Stomach (tissue), 9 donors: ENCODE results near the gene ATG7. TPM values are rescaled to one million over a fixed set of nuclear protein-coding genes. Genes with fewer than 3 reads are reported as not detected.

Experiments
- DNase-seq, 2 donors: peaks; one replicate each; pipeline versions ENCODE4 v3.0.0 to v3.0.0-alpha.2; 2013 to 2019
- H3K27ac ChIP-seq, 5 donors: fragments of 200-600 bp in 4 of 5; sonication (generic) in 4 of 5; one replicate each; pipeline ENCODE4 v1.5.1; 2013 to 2019; ENCODE audit warnings: mild to moderate bottlenecking in 1 of 5, moderate library complexity in 1 of 5
- H3K27me3 ChIP-seq, 3 donors: fragments of 200-600 bp; sonication (generic); one replicate each; pipeline ENCODE4 v1.5.1; 2017 to 2019; ENCODE audit warnings: mixed run types in 1 of 3
- H3K36me3 ChIP-seq, 4 donors: fragments of 200-600 bp; sonication (generic); 1 replicate in 3 of 4; 2 replicates in 1 of 4; pipeline ENCODE4 v1.5.1; 2016 to 2019
- H3K4me1 ChIP-seq, 4 donors: fragments of 200-600 bp; sonication (generic); one replicate each; pipeline ENCODE4 v1.5.1; 2016 to 2019
- H3K4me3 ChIP-seq, 4 donors: fragments of 200-600 bp; sonication (generic) in 3 of 4; one replicate each; pipeline ENCODE4 v1.5.1; 2016 to 2019; ENCODE audit warnings: mild to moderate bottlenecking in 1 of 4
- H3K9me3 ChIP-seq, 4 donors: fragments of 200-600 bp; sonication (generic); one replicate each; pipeline ENCODE4 v1.5.1; 2016 to 2019
- CTCF ChIP-seq, 7 experiments: fragments of 450-650 bp in 4 of 7; fragments of 200-600 bp in 3 of 7; sonication (generic) in 3 of 7; IDR thresholded peaks; one replicate each; pipeline ENCODE4 v1.5.1; 2016 to 2019; ENCODE audit warnings: antibody characterized with exemption in 7 of 7, control low read depth in 2 of 7, mild to moderate bottlenecking in 1 of 7
- EP300 ChIP-seq: sonication (generic); formaldehyde crosslinking; IDR thresholded peaks from one replicate; pipeline ENCODE4 v1.6.1; 2017; ENCODE audit warnings: antibody characterized with exemption
- POLR2A ChIP-seq, 4 donors: fragments of 450-650 bp; IDR thresholded peaks; one replicate each; pipeline ENCODE4 v1.6.1; 2016; ENCODE audit warnings: antibody characterized with exemption in 4 of 4, control low read depth in 2 of 4, mild to moderate bottlenecking in 1 of 4, moderate library complexity in 1 of 4
- POLR2AphosphoS5 ChIP-seq, 3 donors: sonication (generic); formaldehyde crosslinking; IDR thresholded peaks; one replicate each; pipeline ENCODE4 v1.6.1; 2016; ENCODE audit warnings: antibody characterized with exemption in 3 of 3
- WGBS, 5 donors: extraction: QIAGEN DNeasy Blood & Tissue Kit in 3 of 5; methylation state at CpG; one replicate each; pipeline versions ENCODE4 v1.1.5 to v1.1.7; 2013 to 2018; 5-methylcytosine and 5-hydroxymethylcytosine counted together
- intact Hi-C: fragments of 100-400 bp; cut with DNase I; formaldehyde crosslinking; loops from one replicate; pipeline ENCODE4 v1.15.1; 2023; ENCODE audit warnings: low total_unique reads
- polyA plus RNA-seq, 3 donors: library from polyadenylated mRNA; stranded (reverse); fragments of 200-250 nt; gene quantifications; one replicate each; pipeline ENCODE4 v1.2.3, GENCODE V29; 2013
- total RNA-seq, 5 donors: library from RNA; depleted of rRNA; stranded (reverse); fragments of >200 nt; gene quantifications; one replicate each; pipeline versions ENCODE4 v1.1.0 to v1.2.3, GENCODE V29; 2014 to 2016
- donor health status: healthy with polysubstance abuse.
- donor health status: Bipolar disorder and iron deficiency.
- donor health status: healthy.

ATG7 gene
- total and polyA plus RNA-seq, 8 donors: 6.8 to 167 (median 15.1) TPM

- TF ChIP-seq POLR2AphosphoS5 (IDR thresholded peaks at IDR 0.05) (no peak), EP300 (no peak), CTCF (IDR thresholded peaks at IDR 0.05) (no peak), POLR2A (IDR thresholded peaks at IDR 0.05) (no peak)
- intact Hi-C loops: no loop called here
- Histone ChIP-seq H3K27ac (no peak overlapping the region), H3K9me3 (no peaks in the 10 kb centered on the region), H3K36me3 (no peaks in the 10 kb centered on the region), H3K27me3 (peaks cover 0 to 12% (median 3%) of the 10 kb centered on the region in 3 donors), H3K4me3 (no peak overlapping the region), H3K4me1 (no peaks in the 10 kb centered on the region)
- no peak for DNase-seq
- WGBS, 5 donors: 59 to 73% (median 69%) methylated on average over 6 to 8 of the region's 8 CpGs
Observed at GRCh38 chr3:11235385-11235784, 36.8 kb upstream of the ATG7 start.

GRCh38 chr3:11236588-11237461 lies 35.4 kb upstream of the ATG7 start:
- DNase-seq: peak; percentile 79 to 80
- no peaks in the 10 kb centered on the region for H3K9me3 ChIP-seq
- TF ChIP-seq CTCF (IDR thresholded peaks at IDR 0.05) (peak in 4 of 7 experiments; percentile 30 to 79 (median 64)), POLR2AphosphoS5 (IDR thresholded peaks at IDR 0.05) (no peak), EP300 (no peak)
- 30 to 43% (median 41%) methylated on average over 8 of the region's 8 CpGs for WGBS, 5 donors
- H3K4me3 ChIP-seq: no peak overlapping the region
- no peaks in the 10 kb centered on the region for H3K4me1 ChIP-seq
- peaks cover 0 to 12% (median 3%) of the 10 kb centered on the region in 3 donors for H3K27me3 ChIP-seq
- H3K36me3 ChIP-seq: no peaks in the 10 kb centered on the region
- intact Hi-C loops: no loop called here
- H3K27ac ChIP-seq: no peak overlapping the region

GRCh38 chr3:11238060-11238459 lies 34.1 kb upstream of the ATG7 start:
- WGBS, 5 donors: 57 to 70% (median 66%) methylated on average over 3 of the region's 3 CpGs
- TF ChIP-seq POLR2AphosphoS5 (IDR thresholded peaks at IDR 0.05) (no peak), EP300 (no peak), CTCF (IDR thresholded peaks at IDR 0.05) (no peak)

GRCh38 chr3:11238880-11239279 lies 33.3 kb upstream of the ATG7 start:
- intact Hi-C loops: no loop called here
- TF ChIP-seq CTCF (IDR thresholded peaks at IDR 0.05) (no peak), POLR2AphosphoS5 (IDR thresholded peaks at IDR 0.05) (no peak), EP300 (no peak), POLR2A (IDR thresholded peaks at IDR 0.05) (no peak)
- H3K4me3 ChIP-seq: no peak overlapping the region
- no peak for DNase-seq
- H3K36me3 ChIP-seq: no peaks in the 10 kb centered on the region
- no peaks in the 10 kb centered on the region for H3K4me1 ChIP-seq
- no peaks in the 10 kb centered on the region for H3K9me3 ChIP-seq
- WGBS, 5 donors: 28 to 57% (median 45%) methylated on average over 1 of the region's 1 CpG
- H3K27ac ChIP-seq: no peak overlapping the region
- peaks cover 0 to 12% (median 3%) of the 10 kb centered on the region in 3 donors for H3K27me3 ChIP-seq

More at GRCh38 chr3:11238060-11238459, 34.1 kb upstream of the ATG7 start:
- Histone ChIP-seq H3K27me3 (peaks cover 0 to 12% (median 3%) of the 10 kb centered on the region in 3 donors), H3K36me3 (no peaks in the 10 kb centered on the region), H3K9me3 (no peaks in the 10 kb centered on the region), H3K27ac (peak overlapping the region in 1 of 5 donors; percentile 28), H3K4me3 (no peak overlapping the region), H3K4me1 (no peaks in the 10 kb centered on the region)
- intact Hi-C loops: no loop called here
- no peak for DNase-seq
